Cardiac fibroblast (primary cell): ENCODE data around the gene C12orf50.
A peak's percentile ranks its signal among the peaks of the same experiment; 100 is the strongest.

Experiments used
- DNase-seq, 2 donors: peaks; one replicate each; pipeline versions ENCODE4 v3.0.0 to v3.0.0-alpha.2; 2010; ENCODE audit warnings: low read depth in 2 of 2
- H3K4me3 ChIP-seq, 2 donors: replicated peaks in 1 of 2; 1 replicate in 1 of 2; 2 replicates in 1 of 2; pipeline ENCODE4 v1.5.1; 2011; ENCODE audit warnings: low read depth in 2 of 2, low read length in 2 of 2, mild to moderate bottlenecking in 2 of 2, moderate library complexity in 1 of 2
- TF ChIP-seq, protein P1 (sequence below): IDR thresholded peaks from one replicate; pipeline ENCODE4 v1.5.1; 2011; ENCODE audit warnings: low read depth, mild to moderate bottlenecking, low read length, inconsistent platforms

Gene C12orf50

DNA sequence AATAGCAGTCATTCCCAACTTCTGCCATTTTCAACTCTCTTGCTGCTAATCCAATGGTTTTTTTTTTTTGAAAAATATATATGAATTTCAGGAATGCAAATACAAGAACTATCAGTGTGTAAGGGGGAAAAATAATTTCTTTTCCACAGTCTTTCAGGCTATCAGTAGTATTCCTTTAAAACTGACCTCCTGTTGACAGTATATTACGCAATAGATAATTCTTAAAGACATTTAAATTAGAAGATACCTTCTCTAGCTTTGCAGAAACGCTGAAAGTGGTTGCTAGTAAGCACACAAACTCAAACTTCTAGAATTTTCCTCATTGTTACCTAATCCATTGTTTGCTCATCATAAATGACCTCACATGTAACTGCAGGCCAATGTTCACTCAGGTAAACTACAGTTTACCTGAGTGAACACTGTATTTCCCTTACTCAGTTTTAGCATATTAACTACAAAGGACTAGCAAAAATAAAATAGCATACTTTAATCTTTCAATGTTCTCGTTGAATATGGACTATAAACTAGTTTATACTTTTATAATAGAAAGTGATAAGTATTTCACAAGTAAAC, at the start of gene C12orf50:
TSS of gene C12orf50 (minus strand) at position 309 of the 573 bp plus-strand sequence. CDS start 2,439 bp downstream, outside the sequence.
- no peak within 1 kb of the TSS for H3K4me3 ChIP-seq
- DNase-seq: no peak
- TF ChIP-seq, protein P1, sequence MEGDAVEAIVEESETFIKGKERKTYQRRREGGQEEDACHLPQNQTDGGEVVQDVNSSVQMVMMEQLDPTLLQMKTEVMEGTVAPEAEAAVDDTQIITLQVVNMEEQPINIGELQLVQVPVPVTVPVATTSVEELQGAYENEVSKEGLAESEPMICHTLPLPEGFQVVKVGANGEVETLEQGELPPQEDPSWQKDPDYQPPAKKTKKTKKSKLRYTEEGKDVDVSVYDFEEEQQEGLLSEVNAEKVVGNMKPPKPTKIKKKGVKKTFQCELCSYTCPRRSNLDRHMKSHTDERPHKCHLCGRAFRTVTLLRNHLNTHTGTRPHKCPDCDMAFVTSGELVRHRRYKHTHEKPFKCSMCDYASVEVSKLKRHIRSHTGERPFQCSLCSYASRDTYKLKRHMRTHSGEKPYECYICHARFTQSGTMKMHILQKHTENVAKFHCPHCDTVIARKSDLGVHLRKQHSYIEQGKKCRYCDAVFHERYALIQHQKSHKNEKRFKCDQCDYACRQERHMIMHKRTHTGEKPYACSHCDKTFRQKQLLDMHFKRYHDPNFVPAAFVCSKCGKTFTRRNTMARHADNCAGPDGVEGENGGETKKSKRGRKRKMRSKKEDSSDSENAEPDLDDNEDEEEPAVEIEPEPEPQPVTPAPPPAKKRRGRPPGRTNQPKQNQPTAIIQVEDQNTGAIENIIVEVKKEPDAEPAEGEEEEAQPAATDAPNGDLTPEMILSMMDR: no peak

- DNase-seq: peak; percentile 21 to 68
- TF ChIP-seq, protein P1: no peak
- no peak overlapping the region for H3K4me3 ChIP-seq
Measured at GRCh38 chr12:88067301-88067700, 38.1 kb upstream of the C12orf50 start.

DNA sequence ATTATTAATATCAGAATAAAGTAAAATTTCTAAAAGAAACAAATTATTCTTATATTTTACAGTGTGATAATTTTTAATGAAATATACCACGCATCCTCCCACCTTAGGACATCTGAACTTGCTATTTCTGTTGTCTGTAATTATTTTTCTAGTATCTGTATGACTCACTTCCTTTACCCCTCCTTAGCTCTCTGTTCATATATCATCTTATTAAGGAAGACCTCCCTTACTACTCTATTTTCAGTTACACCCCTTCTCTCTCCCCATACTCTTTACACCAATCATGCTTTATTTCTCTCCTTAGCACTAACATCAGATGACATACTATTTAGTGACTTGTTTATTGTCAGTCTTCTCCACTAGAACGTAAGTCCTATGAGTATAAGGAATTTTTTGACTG, 34.2 kb upstream of the C12orf50 start:
- TF ChIP-seq, protein P1: no peak
- DNase-seq: peak; percentile 16 to 27

DNA sequence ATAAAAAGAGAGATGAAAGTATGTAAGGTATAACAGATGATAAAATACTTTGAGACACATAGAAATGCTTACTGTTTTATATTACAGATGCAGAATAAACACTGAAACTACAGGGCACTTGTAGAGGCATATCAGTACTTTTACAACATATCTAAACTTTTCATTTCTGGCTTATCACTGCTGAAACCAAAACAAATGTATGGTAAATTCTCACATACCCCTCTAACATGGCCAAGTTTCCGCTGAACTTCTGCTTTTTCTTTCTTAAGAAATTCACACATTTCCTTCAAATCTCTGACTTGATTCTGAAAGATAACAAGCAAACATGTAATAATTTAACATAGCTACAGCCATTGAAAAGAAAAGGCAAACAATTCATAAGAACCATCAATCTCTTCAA, 33.3 kb upstream of the C12orf50 start:
- H3K4me3 ChIP-seq: no peak overlapping the region
- no peak for DNase-seq
- TF ChIP-seq, protein P1: no peak

More for the DNA sequence above, 34.2 kb upstream of the C12orf50 start:
- H3K4me3 ChIP-seq: no peak overlapping the region

GRCh38 chr12:88058719-88059077, 29.5 kb upstream of the C12orf50 start:
- peak in 1 of 2 donors; percentile 19 for DNase-seq
- no peak overlapping the region for H3K4me3 ChIP-seq
- TF ChIP-seq, protein P1: no peak

- TF ChIP-seq, protein P1: no peak
- peak; percentile 79 to 88 for DNase-seq
- no peak overlapping the region for H3K4me3 ChIP-seq
Measured at GRCh38 chr12:88057994-88058718, 29.0 kb upstream of the C12orf50 start.
